ENCODE data around the gene MANEAL. TPM values are rescaled to one million over a fixed set of nuclear protein-coding genes. Genes with fewer than 3 reads are reported as not detected.

The MANEAL gene
- total and polyA plus RNA-seq, 4 donors, result 0.96 to 6.2 (median 1.4) TPM

DNA sequence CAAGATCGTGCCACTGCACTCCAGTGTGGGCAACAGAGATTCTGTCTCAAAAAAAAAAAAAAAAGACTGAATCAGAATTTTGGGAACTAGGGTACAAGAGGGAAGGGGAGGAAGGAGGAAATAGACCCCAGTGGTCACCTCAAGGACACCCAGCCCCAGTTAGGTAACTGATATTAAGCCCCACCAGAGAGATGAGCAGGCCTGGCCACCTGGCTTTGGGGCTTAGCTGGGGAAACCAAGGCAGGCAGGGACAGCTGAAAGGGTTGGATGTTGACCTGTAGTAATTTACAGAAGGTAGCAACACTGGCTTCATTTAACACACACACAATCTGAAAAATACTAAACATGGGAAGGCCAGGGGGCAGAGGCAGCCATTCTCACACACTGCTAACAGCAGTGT, 8.8 kb downstream of the MANEAL start:
- H3K36me3 ChIP-seq (ENCODE audit: control insufficient read depth in 4 of 4, insufficient read depth in 3 of 4, low read depth in 1 of 4, low read length in 3 of 4), result peaks cover 13 to 61% (median 40%) of the 10 kb centered on the region in 4 donors
- 93% methylated on average over 1 of the region's 1 CpG for WGBS

DNA sequence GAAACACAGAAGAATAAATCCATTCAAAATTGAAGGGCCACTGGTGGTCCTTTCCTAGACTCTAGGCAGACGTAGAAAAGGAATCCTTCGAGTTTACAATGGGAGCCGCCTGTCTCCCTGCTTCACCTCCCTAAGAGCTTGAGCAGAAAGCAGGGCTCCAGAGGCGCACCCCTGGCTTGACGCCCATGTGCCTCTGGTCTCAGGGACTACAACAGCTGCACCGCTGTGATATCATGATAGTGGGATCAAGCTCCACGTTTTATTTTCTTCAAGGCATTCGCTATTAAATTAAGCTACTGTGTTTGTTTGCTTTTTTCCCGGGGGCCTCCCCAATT, 13.5 kb downstream of the MANEAL start:
- Histone ChIP-seq H3K27ac (ENCODE audit: low read depth in 1 of 2, low read length in 2 of 2) (peak overlapping the region; percentile 42 to 75), H3K9ac (ENCODE audit: low read depth in 1 of 2, low read length in 2 of 2) (peak overlapping the region; percentile 47 to 94), H3K4me1 (ENCODE audit: control insufficient read depth in 4 of 4, insufficient read depth in 4 of 4, low read length in 3 of 4) (peaks cover 6 to 24% (median 20%) of the 10 kb centered on the region in 4 donors), H3K36me3 (ENCODE audit: control insufficient read depth in 4 of 4, insufficient read depth in 3 of 4, low read depth in 1 of 4, low read length in 3 of 4) (peaks cover 12 to 39% (median 31%) of the 10 kb centered on the region in 4 donors), H3K27me3 (ENCODE audit: control insufficient read depth in 4 of 4, insufficient read depth in 4 of 4, low read length in 3 of 4) (no peaks in the 10 kb centered on the region), H3K4me3 (ENCODE audit: low read depth in 1 of 3, low read length in 3 of 3) (peak overlapping the region; percentile 61 to 90 (median 86)), H3K9me3 (ENCODE audit: control insufficient read depth in 4 of 4, low read length in 3 of 4) (no peaks in the 10 kb centered on the region)
- peak; percentile 52 for DNase-seq (ENCODE audit: low spot score)
- 19% methylated on average over 9 of the region's 9 CpGs for WGBS
- no peak for TF ChIP-seq EGR1 (IDR thresholded peaks at IDR 0.05; ENCODE audit: low read depth in 2 of 2)
- no peak for TF ChIP-seq RAD21 (IDR thresholded peaks at IDR 0.05)
- TF ChIP-seq, protein P1, sequence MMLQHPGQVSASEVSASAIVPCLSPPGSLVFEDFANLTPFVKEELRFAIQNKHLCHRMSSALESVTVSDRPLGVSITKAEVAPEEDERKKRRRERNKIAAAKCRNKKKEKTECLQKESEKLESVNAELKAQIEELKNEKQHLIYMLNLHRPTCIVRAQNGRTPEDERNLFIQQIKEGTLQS (IDR thresholded peaks at IDR 0.05), result no peak
- no peak for TF ChIP-seq JUND (IDR thresholded peaks at IDR 0.05)
- TF ChIP-seq, protein P2, sequence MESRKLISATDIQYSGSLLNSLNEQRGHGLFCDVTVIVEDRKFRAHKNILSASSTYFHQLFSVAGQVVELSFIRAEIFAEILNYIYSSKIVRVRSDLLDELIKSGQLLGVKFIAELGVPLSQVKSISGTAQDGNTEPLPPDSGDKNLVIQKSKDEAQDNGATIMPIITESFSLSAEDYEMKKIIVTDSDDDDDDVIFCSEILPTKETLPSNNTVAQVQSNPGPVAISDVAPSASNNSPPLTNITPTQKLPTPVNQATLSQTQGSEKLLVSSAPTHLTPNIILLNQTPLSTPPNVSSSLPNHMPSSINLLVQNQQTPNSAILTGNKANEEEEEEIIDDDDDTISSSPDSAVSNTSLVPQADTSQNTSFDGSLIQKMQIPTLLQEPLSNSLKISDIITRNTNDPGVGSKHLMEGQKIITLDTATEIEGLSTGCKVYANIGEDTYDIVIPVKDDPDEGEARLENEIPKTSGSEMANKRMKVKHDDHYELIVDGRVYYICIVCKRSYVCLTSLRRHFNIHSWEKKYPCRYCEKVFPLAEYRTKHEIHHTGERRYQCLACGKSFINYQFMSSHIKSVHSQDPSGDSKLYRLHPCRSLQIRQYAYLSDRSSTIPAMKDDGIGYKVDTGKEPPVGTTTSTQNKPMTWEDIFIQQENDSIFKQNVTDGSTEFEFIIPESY (IDR thresholded peaks at IDR 0.05), result no peak
- TF ChIP-seq FOXA1 (IDR thresholded peaks at IDR 0.05), result no peak
- TF ChIP-seq, protein P3, sequence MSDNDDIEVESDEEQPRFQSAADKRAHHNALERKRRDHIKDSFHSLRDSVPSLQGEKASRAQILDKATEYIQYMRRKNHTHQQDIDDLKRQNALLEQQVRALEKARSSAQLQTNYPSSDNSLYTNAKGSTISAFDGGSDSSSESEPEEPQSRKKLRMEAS (IDR thresholded peaks at IDR 0.05), result no peak
- no peak for TF ChIP-seq FOXA2 (IDR thresholded peaks at IDR 0.05)

More for the DNA sequence above, 8.8 kb downstream of the MANEAL start:
- DNase-seq (ENCODE audit: low spot score), result no peak
- H3K27me3 ChIP-seq (ENCODE audit: control insufficient read depth in 4 of 4, insufficient read depth in 4 of 4, low read length in 3 of 4), result no peaks in the 10 kb centered on the region
- no peak overlapping the region for H3K4me3 ChIP-seq (ENCODE audit: low read depth in 1 of 3, low read length in 3 of 3)
- no peaks in the 10 kb centered on the region for H3K9me3 ChIP-seq (ENCODE audit: control insufficient read depth in 4 of 4, low read length in 3 of 4)
- H3K27ac ChIP-seq (ENCODE audit: low read depth in 1 of 2, low read length in 2 of 2), result no peak overlapping the region
- no peak overlapping the region for H3K9ac ChIP-seq (ENCODE audit: low read depth in 1 of 2, low read length in 2 of 2)
- peaks cover 0 to 9% (median 8%) of the 10 kb centered on the region in 4 donors for H3K4me1 ChIP-seq (ENCODE audit: control insufficient read depth in 4 of 4, insufficient read depth in 4 of 4, low read length in 3 of 4)
- TF ChIP-seq FOXA1 (IDR thresholded peaks at IDR 0.05), result no peak
- no peak for TF ChIP-seq RAD21 (IDR thresholded peaks at IDR 0.05)

DNA sequence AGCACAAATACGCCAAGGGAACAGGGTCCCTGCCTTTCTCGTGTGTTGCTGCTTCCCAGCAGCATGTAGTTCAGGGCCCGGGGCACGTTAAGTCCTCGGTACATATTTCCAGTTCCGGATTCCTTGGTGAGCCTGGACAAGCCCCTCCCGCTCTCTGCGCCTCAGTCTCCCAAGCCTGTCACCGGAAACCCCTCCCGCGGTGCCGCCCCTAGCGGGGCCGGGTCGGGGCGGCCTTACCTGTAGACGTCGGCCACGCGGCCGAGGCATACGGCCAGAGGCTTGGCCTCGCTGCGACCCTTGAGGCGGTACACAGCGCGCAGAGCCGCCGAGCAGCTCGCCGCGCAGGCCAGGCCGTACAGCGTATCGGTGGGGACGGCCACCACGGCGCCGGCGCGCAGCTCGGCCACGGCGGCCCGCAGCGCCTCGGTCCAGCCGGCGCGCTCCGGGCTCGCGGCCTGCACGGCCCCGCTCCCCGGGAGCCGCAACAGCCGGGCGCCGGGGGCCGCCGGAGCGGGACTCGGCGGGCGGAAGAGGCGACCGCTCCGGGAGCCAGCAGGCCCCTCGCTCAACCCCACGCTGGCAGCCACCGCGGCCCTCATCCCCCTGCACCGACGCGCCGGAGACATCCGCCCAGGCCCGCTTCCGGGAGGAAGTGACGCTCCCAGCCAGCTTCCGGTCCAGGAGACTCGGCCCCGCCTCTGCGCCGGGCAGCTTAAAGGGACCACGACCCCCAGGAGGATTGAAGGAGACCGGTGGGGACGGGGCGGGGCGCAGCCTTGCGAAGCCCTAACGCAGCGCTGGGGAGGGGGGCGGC, 14.1 kb downstream of the MANEAL start, which contains the start of the genes C1orf122 and YRDC:
TSS of gene C1orf122 (plus strand) at position 236 of the 814 bp plus-strand sequence. CDS start 615 bp downstream, outside the sequence.
TSS of gene YRDC (minus strand) at position 654 of the 814 bp plus-strand sequence. CDS start at position 626, 28 bp downstream.
- H3K4me3 ChIP-seq (ENCODE audit: low read depth in 1 of 3, low read length in 3 of 3), result peak within 1 kb of the TSS; percentile 61 to 90 (median 86)
- peak within 1 kb of the TSS; percentile 75 to 84 for H3K27ac ChIP-seq (ENCODE audit: low read depth in 1 of 2, low read length in 2 of 2)
- peak within 1 kb of the TSS; percentile 60 to 94 for H3K9ac ChIP-seq (ENCODE audit: low read depth in 1 of 2, low read length in 2 of 2)
- H3K36me3 ChIP-seq (ENCODE audit: control insufficient read depth in 4 of 4, insufficient read depth in 3 of 4, low read depth in 1 of 4, low read length in 3 of 4), result peaks cover 12 to 34% (median 28%) of the 10 kb centered on the region in 4 donors
- no peaks in the 10 kb centered on the region for H3K9me3 ChIP-seq (ENCODE audit: control insufficient read depth in 4 of 4, low read length in 3 of 4)
- peaks cover 6 to 24% (median 20%) of the 10 kb centered on the region in 4 donors for H3K4me1 ChIP-seq (ENCODE audit: control insufficient read depth in 4 of 4, insufficient read depth in 4 of 4, low read length in 3 of 4)
- H3K27me3 ChIP-seq (ENCODE audit: control insufficient read depth in 4 of 4, insufficient read depth in 4 of 4, low read length in 3 of 4), result no peaks in the 10 kb centered on the region
- DNase-seq (ENCODE audit: low spot score), result peak; percentile 93
- under 1% methylated on average over 95 of the region's 95 CpGs for WGBS
- TF ChIP-seq, protein P1 (IDR thresholded peaks at IDR 0.05), result no peak
- TF ChIP-seq HNF4A (conservative IDR thresholded peaks at IDR 0.05) (peak in 1 of 2 donors; percentile 14), GABPA (IDR thresholded peaks at IDR 0.05 in 1 of 2, conservative IDR thresholded peaks at IDR 0.05 in 1 of 2) (peak; percentile 80 to 92), FOXA1 (IDR thresholded peaks at IDR 0.05) (no peak), TAF1 (conservative IDR thresholded peaks at IDR 0.05) (no peak), YY1 (IDR thresholded peaks at IDR 0.05) (no peak), FOXA2 (IDR thresholded peaks at IDR 0.05) (no peak), NR2F2 (IDR thresholded peaks at IDR 0.05) (no peak), JUND (IDR thresholded peaks at IDR 0.05) (no peak), HNF4G (IDR thresholded peaks at IDR 0.05) (no peak), RAD21 (IDR thresholded peaks at IDR 0.05) (no peak), SP1 (IDR thresholded peaks at IDR 0.05) (no peak)
- TF ChIP-seq, protein P3 (IDR thresholded peaks at IDR 0.05), result no peak
- TF ChIP-seq, protein P4, sequence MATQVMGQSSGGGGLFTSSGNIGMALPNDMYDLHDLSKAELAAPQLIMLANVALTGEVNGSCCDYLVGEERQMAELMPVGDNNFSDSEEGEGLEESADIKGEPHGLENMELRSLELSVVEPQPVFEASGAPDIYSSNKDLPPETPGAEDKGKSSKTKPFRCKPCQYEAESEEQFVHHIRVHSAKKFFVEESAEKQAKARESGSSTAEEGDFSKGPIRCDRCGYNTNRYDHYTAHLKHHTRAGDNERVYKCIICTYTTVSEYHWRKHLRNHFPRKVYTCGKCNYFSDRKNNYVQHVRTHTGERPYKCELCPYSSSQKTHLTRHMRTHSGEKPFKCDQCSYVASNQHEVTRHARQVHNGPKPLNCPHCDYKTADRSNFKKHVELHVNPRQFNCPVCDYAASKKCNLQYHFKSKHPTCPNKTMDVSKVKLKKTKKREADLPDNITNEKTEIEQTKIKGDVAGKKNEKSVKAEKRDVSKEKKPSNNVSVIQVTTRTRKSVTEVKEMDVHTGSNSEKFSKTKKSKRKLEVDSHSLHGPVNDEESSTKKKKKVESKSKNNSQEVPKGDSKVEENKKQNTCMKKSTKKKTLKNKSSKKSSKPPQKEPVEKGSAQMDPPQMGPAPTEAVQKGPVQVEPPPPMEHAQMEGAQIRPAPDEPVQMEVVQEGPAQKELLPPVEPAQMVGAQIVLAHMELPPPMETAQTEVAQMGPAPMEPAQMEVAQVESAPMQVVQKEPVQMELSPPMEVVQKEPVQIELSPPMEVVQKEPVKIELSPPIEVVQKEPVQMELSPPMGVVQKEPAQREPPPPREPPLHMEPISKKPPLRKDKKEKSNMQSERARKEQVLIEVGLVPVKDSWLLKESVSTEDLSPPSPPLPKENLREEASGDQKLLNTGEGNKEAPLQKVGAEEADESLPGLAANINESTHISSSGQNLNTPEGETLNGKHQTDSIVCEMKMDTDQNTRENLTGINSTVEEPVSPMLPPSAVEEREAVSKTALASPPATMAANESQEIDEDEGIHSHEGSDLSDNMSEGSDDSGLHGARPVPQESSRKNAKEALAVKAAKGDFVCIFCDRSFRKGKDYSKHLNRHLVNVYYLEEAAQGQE (IDR thresholded peaks at IDR 0.05), result peak; percentile 17
- TF ChIP-seq, protein P5, sequence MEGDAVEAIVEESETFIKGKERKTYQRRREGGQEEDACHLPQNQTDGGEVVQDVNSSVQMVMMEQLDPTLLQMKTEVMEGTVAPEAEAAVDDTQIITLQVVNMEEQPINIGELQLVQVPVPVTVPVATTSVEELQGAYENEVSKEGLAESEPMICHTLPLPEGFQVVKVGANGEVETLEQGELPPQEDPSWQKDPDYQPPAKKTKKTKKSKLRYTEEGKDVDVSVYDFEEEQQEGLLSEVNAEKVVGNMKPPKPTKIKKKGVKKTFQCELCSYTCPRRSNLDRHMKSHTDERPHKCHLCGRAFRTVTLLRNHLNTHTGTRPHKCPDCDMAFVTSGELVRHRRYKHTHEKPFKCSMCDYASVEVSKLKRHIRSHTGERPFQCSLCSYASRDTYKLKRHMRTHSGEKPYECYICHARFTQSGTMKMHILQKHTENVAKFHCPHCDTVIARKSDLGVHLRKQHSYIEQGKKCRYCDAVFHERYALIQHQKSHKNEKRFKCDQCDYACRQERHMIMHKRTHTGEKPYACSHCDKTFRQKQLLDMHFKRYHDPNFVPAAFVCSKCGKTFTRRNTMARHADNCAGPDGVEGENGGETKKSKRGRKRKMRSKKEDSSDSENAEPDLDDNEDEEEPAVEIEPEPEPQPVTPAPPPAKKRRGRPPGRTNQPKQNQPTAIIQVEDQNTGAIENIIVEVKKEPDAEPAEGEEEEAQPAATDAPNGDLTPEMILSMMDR (IDR thresholded peaks at IDR 0.05; ENCODE audit: low read depth, low read length, missing input control), result no peak
